IMR-90 (cell line): ENCODE results near the gene SPATA21. TPM values are rescaled to one million over a fixed set of nuclear protein-coding genes. Genes with fewer than 3 reads are reported as not detected.
A peak's percentile ranks its signal among the peaks of the same experiment; 100 is the strongest.

ENCODE experiments used
- ATAC-seq: fragments of 200-7000 bp; cut with Tn5 transposase; 2 replicates; pipeline ENCODE4 v1.9.1; 2020; ENCODE audit warnings: low read depth, mild to moderate bottlenecking, moderate library complexity
- BruUV-seq: library from RNA; stranded (reverse); fragments of 400-500 nt; replicated peaks from 2 replicates; lab custom pipeline; 2021; lab: Mats Ljungman, UMichigan
- CTCF ChIA-PET: fragments of 300-600 bp; formaldehyde crosslinking; extraction: SDS; loops from one replicate; lab custom pipeline; 2021; ENCODE audit warnings: antibody characterized with exemption; lab: Yijun Ruan, JAX
- POLR2A ChIA-PET: fragments of 300-600 bp; sonication (Branson Sonifier 250); formaldehyde crosslinking; loops from one replicate; lab custom pipeline; 2022; ENCODE audit warnings: antibody characterized with exemption; ENCODE audit not compliant: unreplicated experiment; lab: Charles Lee
- DNase-seq: peaks from one replicate; pipeline ENCODE4 v3.0.0; 2013
- H2AFZ ChIP-seq: replicated peaks from 2 replicates; pipeline ENCODE3; 2013; ENCODE audit warnings: low read length, mild to moderate bottlenecking; ENCODE audit not compliant: poor library complexity
- H2AK5ac ChIP-seq: 2 replicates; pipeline ENCODE4 v1.6.1; 2013; ENCODE audit warnings: low read depth, low read length, inconsistent platforms
- H2AK9ac ChIP-seq: replicated peaks from 2 replicates; pipeline ENCODE3; 2013; ENCODE audit warnings: mild to moderate bottlenecking, low read depth, low read length, moderate library complexity; ENCODE audit not compliant: poor library complexity
- H2BK120ac ChIP-seq: 2 replicates; pipeline ENCODE4 v1.6.1; 2013; ENCODE audit warnings: low read depth, low read length, inconsistent platforms
- H2BK15ac ChIP-seq: 3 replicates; pipeline ENCODE4 v1.6.1; 2013; ENCODE audit warnings: low read depth, low read length, inconsistent platforms
- H2BK20ac ChIP-seq: 2 replicates; pipeline ENCODE4 v1.6.1; 2013; ENCODE audit warnings: low read depth, mild to moderate bottlenecking, inconsistent platforms, low read length, moderate library complexity
- H2BK5ac ChIP-seq: 2 replicates; pipeline ENCODE4 v1.6.1; 2013; ENCODE audit warnings: mild to moderate bottlenecking, low read depth, low read length, inconsistent platforms; ENCODE audit not compliant: poor library complexity, severe bottlenecking
- H3K14ac ChIP-seq: replicated peaks from 2 replicates; pipeline ENCODE4 v1.6.1; 2013; ENCODE audit warnings: low read depth, low read length, inconsistent platforms
- H3K18ac ChIP-seq: 2 replicates; pipeline ENCODE4 v1.6.1; 2013; ENCODE audit warnings: low read depth, low read length, control low read depth
- H3K23ac ChIP-seq: 2 replicates; pipeline ENCODE4 v1.6.1; 2013; ENCODE audit warnings: low read depth, low read length, inconsistent platforms
- H3K27ac ChIP-seq: 2 replicates; pipeline ENCODE4 v1.5.1; 2013; ENCODE audit warnings: mild to moderate bottlenecking, control low read depth, low read length; ENCODE audit not compliant: insufficient read depth
- H3K27me3 ChIP-seq: 2 replicates; pipeline ENCODE4 v1.6.1; 2013; ENCODE audit warnings: low read length; ENCODE audit not compliant: control insufficient read depth, insufficient read depth
- H3K36me3 ChIP-seq: 2 replicates; pipeline ENCODE4 v1.6.1; 2013; ENCODE audit warnings: low read length, mixed read lengths; ENCODE audit not compliant: control insufficient read depth, insufficient read depth
- H3K4ac ChIP-seq: 2 replicates; pipeline ENCODE4 v1.6.1; 2013; ENCODE audit warnings: low read depth, low read length, inconsistent platforms
- H3K4me1 ChIP-seq: 2 replicates; pipeline ENCODE4 v1.6.1; 2013; ENCODE audit warnings: low read length, mixed read lengths; ENCODE audit not compliant: control insufficient read depth, insufficient read depth
- H3K4me2 ChIP-seq: 2 replicates; pipeline ENCODE4 v1.6.1; 2013; ENCODE audit warnings: low read depth, mild to moderate bottlenecking, control low read depth, low read length, moderate library complexity
- H3K4me3 ChIP-seq: 2 replicates; pipeline ENCODE4 v1.5.1; 2013; ENCODE audit warnings: low read depth, mild to moderate bottlenecking, control low read depth, low read length, moderate library complexity; ENCODE audit not compliant: insufficient read depth
- H3K56ac ChIP-seq: 2 replicates; pipeline ENCODE4 v1.6.1; 2013; ENCODE audit warnings: low read length, inconsistent platforms; ENCODE audit not compliant: insufficient read depth; ENCODE audit errors: extremely low read depth
- H3K79me1 ChIP-seq, 2 experiments: 2 replicates each; pipeline ENCODE4 v1.6.1; 2013; ENCODE audit warnings: low read length in 2 of 2, inconsistent platforms in 1 of 2, low read depth in 1 of 2
- H3K9ac ChIP-seq: 2 replicates; pipeline ENCODE4 v1.6.1; 2013; ENCODE audit warnings: low read depth, low read length, control low read depth
- H3K9me1 ChIP-seq: 2 replicates; pipeline ENCODE4 v1.6.1; 2013; ENCODE audit warnings: low read length, inconsistent platforms; ENCODE audit not compliant: insufficient read depth
- H3K9me3 ChIP-seq: 2 replicates; pipeline ENCODE4 v1.6.1; 2013; ENCODE audit warnings: low read length; ENCODE audit not compliant: control insufficient read depth, insufficient read depth
- H4K20me1 ChIP-seq: 2 replicates; pipeline ENCODE4 v1.6.1; 2013; ENCODE audit warnings: low read length, inconsistent platforms; ENCODE audit not compliant: insufficient read depth
- H4K5ac ChIP-seq: 2 replicates; pipeline ENCODE4 v1.6.1; 2013; ENCODE audit warnings: mild to moderate bottlenecking, low read depth, low read length, control low read depth
- H4K8ac ChIP-seq, 2 experiments: 2 replicates each; pipeline ENCODE4 v1.6.1; 2013; ENCODE audit warnings: low read depth in 2 of 2, low read length in 2 of 2, control low read depth in 1 of 2, inconsistent platforms in 1 of 2
- H4K91ac ChIP-seq: 2 replicates; pipeline ENCODE4 v1.6.1; 2013; ENCODE audit warnings: low read depth, low read length, inconsistent platforms; ENCODE audit not compliant: insufficient read depth
- BHLHE40 ChIP-seq: fragments of 150-350 bp; IDR thresholded peaks from 2 replicates; pipeline ENCODE4 v1.6.1; 2016; ENCODE audit warnings: mild to moderate bottlenecking, low read depth, low read length
- CEBPB ChIP-seq: IDR thresholded peaks from 2 replicates; pipeline ENCODE4 v1.6.1; 2012; ENCODE audit warnings: low read depth, low read length, improper control_type of control experiment
- CHD1 ChIP-seq: IDR thresholded peaks from 2 replicates; pipeline ENCODE4 v1.6.1; 2012; ENCODE audit warnings: low read depth, low read length, improper control_type of control experiment
- FOS ChIP-seq: fragments of 150-350 bp; IDR thresholded peaks from 2 replicates; pipeline ENCODE4 v1.6.1; 2016; ENCODE audit warnings: low read depth, low read length
- MAFK ChIP-seq: IDR thresholded peaks from 2 replicates; pipeline ENCODE4 v1.6.1; 2012; ENCODE audit warnings: low read depth, low read length, improper control_type of control experiment
- MXI1 ChIP-seq: IDR thresholded peaks from 2 replicates; pipeline ENCODE4 v1.6.1; 2012; ENCODE audit warnings: low read depth, mild to moderate bottlenecking, low read length, moderate library complexity, borderline replicate concordance
- NFE2L2 ChIP-seq: fragments of 150-350 bp; IDR thresholded peaks from 2 replicates; pipeline ENCODE4 v1.6.1; 2016; ENCODE audit warnings: low read depth, mild to moderate bottlenecking, low read length
- POLR2A ChIP-seq: IDR thresholded peaks from 2 replicates; pipeline ENCODE4 v1.6.1; 2012; ENCODE audit warnings: mild to moderate bottlenecking, low read depth, low read length
- RAD21 ChIP-seq: IDR thresholded peaks from 2 replicates; pipeline ENCODE4 v1.6.1; 2012; ENCODE audit warnings: low read length, improper control_type of control experiment
- RCOR1 ChIP-seq: IDR thresholded peaks from 2 replicates; pipeline ENCODE4 v1.6.1; 2012; ENCODE audit warnings: mild to moderate bottlenecking, low read length, improper control_type of control experiment; ENCODE audit not compliant: insufficient replicate concordance
- SMC3 ChIP-seq: fragments of 150-350 bp; IDR thresholded peaks from 2 replicates; pipeline ENCODE4 v1.6.1; 2016; ENCODE audit warnings: low read depth, mild to moderate bottlenecking, antibody characterized with exemption, low read length, moderate library complexity
- WGBS, 2 experiments: methylation state at CpG; one replicate each; pipeline versions ENCODE4 v1.1.5 to v1.1.7; 2013; ENCODE audit warnings: missing lambda C conversion rate in 2 of 2; ENCODE audit not compliant: insufficient read length in 1 of 2; ENCODE audit errors: extremely low coverage in 2 of 2; 5-methylcytosine and 5-hydroxymethylcytosine counted together
- dilution Hi-C: fragments of 300-500 bp; cut with HindIII; formaldehyde crosslinking; loops from one replicate; pipeline ENCODE4 v1.14.3; 2018; ENCODE audit warnings: low sequenced_read_pairs; ENCODE audit not compliant: unreplicated experiment
- in situ Hi-C: fragments of 300-500 bp; cut with MboI; formaldehyde crosslinking; loops from 3 replicates; pipeline ENCODE4 v1.14.3; 2019; ENCODE audit warnings: low sequenced_read_pairs, inconsistent platforms, mixed read lengths
- intact Hi-C: fragments of 100-400 bp; cut with micrococcal nuclease; formaldehyde crosslinking; loops from 2 replicates; pipeline ENCODE4 v1.10.0; 2022
- polyA plus RNA-seq, 3 experiments: library from polyadenylated mRNA; depleted of rRNA; stranded (reverse); fragments of >200 nt; gene quantifications; 2 replicates each; pipeline ENCODE4 v1.2.3, GENCODE V29; 2012; ENCODE audit warnings: low replicate concordance in 1 of 3
- total RNA-seq: library from RNA; depleted of rRNA; stranded (reverse); fragments of >200 nt; gene quantifications from 2 replicates; pipeline ENCODE4 v1.2.3, GENCODE V29; 2012
- TF ChIP-seq, protein P1 (sequence below): fragments of 150-350 bp; IDR thresholded peaks from 2 replicates; pipeline ENCODE4 v1.6.1; 2016; ENCODE audit warnings: low read depth, mild to moderate bottlenecking, low read length, moderate library complexity, borderline replicate concordance
- TF ChIP-seq, protein P2 (sequence below): conservative IDR thresholded peaks from 2 replicates; pipeline ENCODE4 v1.5.1; 2012; ENCODE audit warnings: mild to moderate bottlenecking, low read depth, low read length, improper control_type of control experiment

Gene SPATA21
- total and polyA plus RNA-seq, 2 of the 4 experiments (the other 2 are of a cell fraction) = not detected

DNA sequence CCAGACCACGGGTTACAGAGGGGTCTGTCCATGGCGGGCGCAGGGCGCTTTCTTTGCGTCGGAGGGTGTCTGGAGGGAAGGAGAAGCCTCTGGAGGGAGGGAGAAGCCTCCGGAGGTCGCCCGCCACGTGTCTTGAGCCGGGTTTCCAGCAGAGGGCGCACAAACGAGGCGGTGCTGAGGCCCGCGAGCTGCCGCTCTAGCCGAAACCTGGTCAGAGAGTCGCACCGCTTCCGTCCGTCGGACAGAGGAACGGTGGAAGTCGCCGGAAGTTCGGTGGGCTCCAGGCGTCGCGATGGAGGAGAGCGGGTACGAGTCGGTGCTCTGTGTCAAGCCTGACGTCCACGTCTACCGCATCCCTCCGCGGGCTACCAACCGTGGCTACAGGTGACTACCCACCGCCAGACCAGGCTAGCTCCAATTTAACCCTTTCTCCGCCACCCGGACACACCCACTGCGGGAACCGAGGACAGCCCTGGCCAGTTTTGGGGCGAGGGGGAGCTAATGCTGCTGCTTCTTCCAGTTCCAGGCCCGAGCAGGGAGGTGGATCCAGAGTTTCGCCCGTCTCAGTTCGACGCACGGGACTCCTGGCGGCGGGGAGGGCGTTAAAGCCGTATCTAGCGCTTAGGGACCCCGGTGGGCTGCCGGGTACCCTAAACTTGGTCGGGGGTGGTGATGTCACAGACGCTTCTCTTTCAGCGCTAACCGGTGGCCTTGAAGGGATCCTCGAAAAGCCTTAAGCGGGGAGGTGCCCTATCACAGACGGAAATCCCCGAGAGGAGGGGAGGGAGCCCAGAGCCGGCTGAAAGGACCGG lies 3.5 kb upstream of the SPATA21 start, which contains the start of gene NECAP2 (continued):
- peak; percentile 80 for TF ChIP-seq MXI1

DNA sequence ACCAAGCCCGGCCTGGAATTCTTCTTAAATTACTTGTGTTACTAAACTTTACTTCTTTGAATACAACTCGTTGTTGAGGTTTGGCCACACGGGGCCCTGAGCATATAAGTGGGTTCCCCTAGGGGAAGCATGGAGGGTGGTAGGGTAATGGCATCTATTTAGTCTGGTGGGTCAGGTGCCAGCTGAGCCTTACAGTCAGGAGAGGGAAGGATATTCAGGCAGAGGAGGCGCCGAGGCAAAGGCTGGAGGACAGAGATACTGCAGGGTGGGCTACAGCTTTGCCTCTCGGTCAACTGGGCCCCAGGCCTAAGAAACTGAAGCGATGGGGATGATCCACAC lies 2.9 kb upstream of the SPATA21 start:
- no TSS peak for BruUV-seq
- TF ChIP-seq RCOR1 (no peak), NFE2L2 (no peak), CEBPB (no peak), FOS (no peak), MXI1 (no peak), POLR2A (no peak), SMC3 (no peak), CHD1 (no peak), BHLHE40 (no peak), RAD21 (no peak), MAFK (no peak)
- TF ChIP-seq, protein P1, sequence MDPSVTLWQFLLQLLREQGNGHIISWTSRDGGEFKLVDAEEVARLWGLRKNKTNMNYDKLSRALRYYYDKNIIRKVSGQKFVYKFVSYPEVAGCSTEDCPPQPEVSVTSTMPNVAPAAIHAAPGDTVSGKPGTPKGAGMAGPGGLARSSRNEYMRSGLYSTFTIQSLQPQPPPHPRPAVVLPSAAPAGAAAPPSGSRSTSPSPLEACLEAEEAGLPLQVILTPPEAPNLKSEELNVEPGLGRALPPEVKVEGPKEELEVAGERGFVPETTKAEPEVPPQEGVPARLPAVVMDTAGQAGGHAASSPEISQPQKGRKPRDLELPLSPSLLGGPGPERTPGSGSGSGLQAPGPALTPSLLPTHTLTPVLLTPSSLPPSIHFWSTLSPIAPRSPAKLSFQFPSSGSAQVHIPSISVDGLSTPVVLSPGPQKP = no peak
- TF ChIP-seq, protein P2, sequence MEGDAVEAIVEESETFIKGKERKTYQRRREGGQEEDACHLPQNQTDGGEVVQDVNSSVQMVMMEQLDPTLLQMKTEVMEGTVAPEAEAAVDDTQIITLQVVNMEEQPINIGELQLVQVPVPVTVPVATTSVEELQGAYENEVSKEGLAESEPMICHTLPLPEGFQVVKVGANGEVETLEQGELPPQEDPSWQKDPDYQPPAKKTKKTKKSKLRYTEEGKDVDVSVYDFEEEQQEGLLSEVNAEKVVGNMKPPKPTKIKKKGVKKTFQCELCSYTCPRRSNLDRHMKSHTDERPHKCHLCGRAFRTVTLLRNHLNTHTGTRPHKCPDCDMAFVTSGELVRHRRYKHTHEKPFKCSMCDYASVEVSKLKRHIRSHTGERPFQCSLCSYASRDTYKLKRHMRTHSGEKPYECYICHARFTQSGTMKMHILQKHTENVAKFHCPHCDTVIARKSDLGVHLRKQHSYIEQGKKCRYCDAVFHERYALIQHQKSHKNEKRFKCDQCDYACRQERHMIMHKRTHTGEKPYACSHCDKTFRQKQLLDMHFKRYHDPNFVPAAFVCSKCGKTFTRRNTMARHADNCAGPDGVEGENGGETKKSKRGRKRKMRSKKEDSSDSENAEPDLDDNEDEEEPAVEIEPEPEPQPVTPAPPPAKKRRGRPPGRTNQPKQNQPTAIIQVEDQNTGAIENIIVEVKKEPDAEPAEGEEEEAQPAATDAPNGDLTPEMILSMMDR = no peak

More for the DNA sequence above, 2.9 kb upstream of the SPATA21 start:
- H3K27ac ChIP-seq = peak overlapping the region; percentile 66
- H4K8ac ChIP-seq = peak overlapping the region; percentile 86 to 99
- H3K4me2 ChIP-seq = peak overlapping the region; percentile 79
- H3K27me3 ChIP-seq = no peaks in the 10 kb centered on the region
- H2AFZ ChIP-seq = peak overlapping the region; percentile 96
- CTCF ChIA-PET = interaction anchor here (0.7 to 1.2 kb wide), 6 partner anchors 9 to 367 kb away, joined by 3 to 4 read pairs (median 3); no protein-coding TSS in a partner anchor
- peak overlapping the region; percentile 84 for H3K4ac ChIP-seq
- peak overlapping the region; percentile 68; the same call in 1 of the 2 replicates for H3K56ac ChIP-seq
- H3K18ac ChIP-seq = peak overlapping the region; percentile 76; the same call in 1 of the 2 replicates
- peak overlapping the region; percentile 86 for H2BK120ac ChIP-seq
- DNase-seq (no peak), ATAC-seq (peak; percentile 35)
- POLR2A ChIA-PET = interaction anchor here (0.6 kb wide), 1 partner anchor 72 kb away, joined by 3 read pairs; no protein-coding TSS in a partner anchor
- dilution Hi-C loops = no loop called here
- peak overlapping the region; percentile 70 for H3K9ac ChIP-seq
- in situ Hi-C loops = no loop called here
- peaks cover 5% of the 10 kb centered on the region; the same call in 1 of the 2 replicates for H3K9me1 ChIP-seq
- peaks cover 17% of the 10 kb centered on the region; the same call in 1 of the 2 replicates for H4K20me1 ChIP-seq
- peak overlapping the region; percentile 81 for H2AK9ac ChIP-seq
- H4K91ac ChIP-seq = peak overlapping the region; percentile 87
- peaks cover 2% of the 10 kb centered on the region for H3K4me1 ChIP-seq
- WGBS, 2 experiments = no CpG with 5 or more reads among the region's 7 CpGs
- peaks cover 21 to 48% of the 10 kb centered on the region in 2 experiments for H3K79me1 ChIP-seq
- 0 out of 2 replicates have a peak overlapping the region, but pooled peaks have one; percentile 45 for H2AK5ac ChIP-seq
- H3K14ac ChIP-seq = peak overlapping the region; percentile 92
- peaks cover 17% of the 10 kb centered on the region for H3K36me3 ChIP-seq
- peak overlapping the region; percentile 31; the same call in 1 of the 2 replicates for H3K23ac ChIP-seq
- intact Hi-C loops = loop anchor here (1.0 kb wide), 1 partner anchor 72 kb away; no protein-coding TSS in a partner anchor
- no peak overlapping the region for H3K4me3 ChIP-seq
- H3K9me3 ChIP-seq = no peaks in the 10 kb centered on the region
- H4K5ac ChIP-seq = peak overlapping the region; percentile 96
- peak overlapping the region; percentile 66 for H2BK5ac ChIP-seq
- peak overlapping the region; percentile 63; the same call in 1 of the 3 replicates for H2BK15ac ChIP-seq
- H2BK20ac ChIP-seq = peak overlapping the region; percentile 66; the same call in 1 of the 2 replicates
